ENCODE data around the gene GAP43.

The GAP43 gene

GRCh38 chr3:115698851-115699591, 75.7 kb downstream of the GAP43 start:
- Histone ChIP-seq H3K36me3 (ENCODE audit: control insufficient read depth in 2 of 2, insufficient read depth in 2 of 2, low read length in 2 of 2) (no peaks in the 10 kb centered on the region), H3K27ac (ENCODE audit: low read length) (no peak overlapping the region), H3K4me3 (ENCODE audit: low read length in 2 of 2) (no peak overlapping the region), H3K4me1 (ENCODE audit: control insufficient read depth, insufficient read depth, low read length) (no peaks in the 10 kb centered on the region), H3K27me3 (ENCODE audit: control insufficient read depth in 1 of 2, insufficient read depth in 2 of 2, low read length in 2 of 2) (no peaks in the 10 kb centered on the region), H3K9ac (ENCODE audit: low read length in 2 of 2) (no peak overlapping the region), H3K9me3 (ENCODE audit: control insufficient read depth in 2 of 2, low read length in 2 of 2) (no peaks in the 10 kb centered on the region)

- Histone ChIP-seq H3K4me1 (ENCODE audit: control insufficient read depth, insufficient read depth, low read length) (no peaks in the 10 kb centered on the region), H3K9ac (ENCODE audit: low read length in 2 of 2) (no peak overlapping the region), H3K36me3 (ENCODE audit: control insufficient read depth in 2 of 2, insufficient read depth in 2 of 2, low read length in 2 of 2) (no peaks in the 10 kb centered on the region), H3K27me3 (ENCODE audit: control insufficient read depth in 1 of 2, insufficient read depth in 2 of 2, low read length in 2 of 2) (no peaks in the 10 kb centered on the region), H3K9me3 (ENCODE audit: control insufficient read depth in 2 of 2, low read length in 2 of 2) (no peaks in the 10 kb centered on the region), H3K4me3 (ENCODE audit: low read length in 2 of 2) (no peak overlapping the region), H3K27ac (ENCODE audit: low read length) (no peak overlapping the region)
Observed at GRCh38 chr3:115699706-115700105, 76.4 kb downstream of the GAP43 start.

- no peaks in the 10 kb centered on the region for H3K36me3 ChIP-seq (ENCODE audit: control insufficient read depth in 2 of 2, insufficient read depth in 2 of 2, low read length in 2 of 2)
- no peak overlapping the region for H3K4me3 ChIP-seq (ENCODE audit: low read length in 2 of 2)
- H3K4me1 ChIP-seq (ENCODE audit: control insufficient read depth, insufficient read depth, low read length): no peaks in the 10 kb centered on the region
- H3K9ac ChIP-seq (ENCODE audit: low read length in 2 of 2): no peak overlapping the region
- H3K9me3 ChIP-seq (ENCODE audit: control insufficient read depth in 2 of 2, low read length in 2 of 2): no peaks in the 10 kb centered on the region
- no peak overlapping the region for H3K27ac ChIP-seq (ENCODE audit: low read length)
- H3K27me3 ChIP-seq (ENCODE audit: control insufficient read depth in 1 of 2, insufficient read depth in 2 of 2, low read length in 2 of 2): no peaks in the 10 kb centered on the region
Observed at GRCh38 chr3:115702598-115702997, 79.3 kb downstream of the GAP43 start.

GRCh38 chr3:115704661-115705338, 81.5 kb downstream of the GAP43 start:
- no peak overlapping the region for H3K27ac ChIP-seq (ENCODE audit: low read length)
- H3K36me3 ChIP-seq (ENCODE audit: control insufficient read depth in 2 of 2, insufficient read depth in 2 of 2, low read length in 2 of 2): no peaks in the 10 kb centered on the region
- H3K27me3 ChIP-seq (ENCODE audit: control insufficient read depth in 1 of 2, insufficient read depth in 2 of 2, low read length in 2 of 2): no peaks in the 10 kb centered on the region
- no peaks in the 10 kb centered on the region for H3K9me3 ChIP-seq (ENCODE audit: control insufficient read depth in 2 of 2, low read length in 2 of 2)
- no peaks in the 10 kb centered on the region for H3K4me1 ChIP-seq (ENCODE audit: control insufficient read depth, insufficient read depth, low read length)
- H3K4me3 ChIP-seq (ENCODE audit: low read length in 2 of 2): no peak overlapping the region
- H3K9ac ChIP-seq (ENCODE audit: low read length in 2 of 2): no peak overlapping the region

- Histone ChIP-seq H3K4me1 (ENCODE audit: control insufficient read depth, insufficient read depth, low read length) (no peaks in the 10 kb centered on the region), H3K9ac (ENCODE audit: low read length in 2 of 2) (no peak overlapping the region)
Observed at GRCh38 chr3:115706311-115706829, 83.1 kb downstream of the GAP43 start.

GRCh38 chr3:115708540-115708939, 85.2 kb downstream of the GAP43 start:
- no peak overlapping the region for H3K9ac ChIP-seq (ENCODE audit: low read length in 2 of 2)
- no peaks in the 10 kb centered on the region for H3K36me3 ChIP-seq (ENCODE audit: control insufficient read depth in 2 of 2, insufficient read depth in 2 of 2, low read length in 2 of 2)
- H3K4me1 ChIP-seq (ENCODE audit: control insufficient read depth, insufficient read depth, low read length): no peaks in the 10 kb centered on the region
- no peak overlapping the region for H3K4me3 ChIP-seq (ENCODE audit: low read length in 2 of 2)
- H3K9me3 ChIP-seq (ENCODE audit: control insufficient read depth in 2 of 2, low read length in 2 of 2): no peaks in the 10 kb centered on the region
- H3K27ac ChIP-seq (ENCODE audit: low read length): no peak overlapping the region
- H3K27me3 ChIP-seq (ENCODE audit: control insufficient read depth in 1 of 2, insufficient read depth in 2 of 2, low read length in 2 of 2): no peaks in the 10 kb centered on the region

More at GRCh38 chr3:115706311-115706829, 83.1 kb downstream of the GAP43 start:
- Histone ChIP-seq H3K27ac (ENCODE audit: low read length) (no peak overlapping the region), H3K27me3 (ENCODE audit: control insufficient read depth in 1 of 2, insufficient read depth in 2 of 2, low read length in 2 of 2) (no peaks in the 10 kb centered on the region), H3K36me3 (ENCODE audit: control insufficient read depth in 2 of 2, insufficient read depth in 2 of 2, low read length in 2 of 2) (no peaks in the 10 kb centered on the region), H3K4me3 (ENCODE audit: low read length in 2 of 2) (no peak overlapping the region), H3K9me3 (ENCODE audit: control insufficient read depth in 2 of 2, low read length in 2 of 2) (no peaks in the 10 kb centered on the region)

- H3K4me3 ChIP-seq (ENCODE audit: low read length in 2 of 2): no peak overlapping the region
Observed at GRCh38 chr3:115709093-115709492, 85.8 kb downstream of the GAP43 start.

GRCh38 chr3:115709931-115710330, 86.6 kb downstream of the GAP43 start:
- H3K27ac ChIP-seq (ENCODE audit: low read length): no peak overlapping the region
- H3K27me3 ChIP-seq (ENCODE audit: control insufficient read depth in 1 of 2, insufficient read depth in 2 of 2, low read length in 2 of 2): no peaks in the 10 kb centered on the region
- H3K36me3 ChIP-seq (ENCODE audit: control insufficient read depth in 2 of 2, insufficient read depth in 2 of 2, low read length in 2 of 2): no peaks in the 10 kb centered on the region
- H3K4me1 ChIP-seq (ENCODE audit: control insufficient read depth, insufficient read depth, low read length): no peaks in the 10 kb centered on the region
- no peak overlapping the region for H3K9ac ChIP-seq (ENCODE audit: low read length in 2 of 2)
- no peaks in the 10 kb centered on the region for H3K9me3 ChIP-seq (ENCODE audit: control insufficient read depth in 2 of 2, low read length in 2 of 2)
- no peak overlapping the region for H3K4me3 ChIP-seq (ENCODE audit: low read length in 2 of 2)

More at GRCh38 chr3:115709093-115709492, 85.8 kb downstream of the GAP43 start:
- Histone ChIP-seq H3K27me3 (ENCODE audit: control insufficient read depth in 1 of 2, insufficient read depth in 2 of 2, low read length in 2 of 2) (no peaks in the 10 kb centered on the region), H3K9me3 (ENCODE audit: control insufficient read depth in 2 of 2, low read length in 2 of 2) (no peaks in the 10 kb centered on the region), H3K27ac (ENCODE audit: low read length) (no peak overlapping the region), H3K9ac (ENCODE audit: low read length in 2 of 2) (no peak overlapping the region), H3K4me1 (ENCODE audit: control insufficient read depth, insufficient read depth, low read length) (no peaks in the 10 kb centered on the region), H3K36me3 (ENCODE audit: control insufficient read depth in 2 of 2, insufficient read depth in 2 of 2, low read length in 2 of 2) (no peaks in the 10 kb centered on the region)

GRCh38 chr3:115710799-115711198, 87.5 kb downstream of the GAP43 start:
- Histone ChIP-seq H3K27me3 (ENCODE audit: control insufficient read depth in 1 of 2, insufficient read depth in 2 of 2, low read length in 2 of 2) (no peaks in the 10 kb centered on the region), H3K4me1 (ENCODE audit: control insufficient read depth, insufficient read depth, low read length) (no peaks in the 10 kb centered on the region), H3K9ac (ENCODE audit: low read length in 2 of 2) (no peak overlapping the region), H3K27ac (ENCODE audit: low read length) (no peak overlapping the region), H3K36me3 (ENCODE audit: control insufficient read depth in 2 of 2, insufficient read depth in 2 of 2, low read length in 2 of 2) (no peaks in the 10 kb centered on the region), H3K9me3 (ENCODE audit: control insufficient read depth in 2 of 2, low read length in 2 of 2) (no peaks in the 10 kb centered on the region), H3K4me3 (ENCODE audit: low read length in 2 of 2) (no peak overlapping the region)

GRCh38 chr3:115712871-115713270, 89.6 kb downstream of the GAP43 start:
- no peak overlapping the region for H3K9ac ChIP-seq (ENCODE audit: low read length in 2 of 2)
- no peaks in the 10 kb centered on the region for H3K9me3 ChIP-seq (ENCODE audit: control insufficient read depth in 2 of 2, low read length in 2 of 2)
- H3K27me3 ChIP-seq (ENCODE audit: control insufficient read depth in 1 of 2, insufficient read depth in 2 of 2, low read length in 2 of 2): no peaks in the 10 kb centered on the region
- H3K36me3 ChIP-seq (ENCODE audit: control insufficient read depth in 2 of 2, insufficient read depth in 2 of 2, low read length in 2 of 2): no peaks in the 10 kb centered on the region
- H3K27ac ChIP-seq (ENCODE audit: low read length): no peak overlapping the region
- no peak overlapping the region for H3K4me3 ChIP-seq (ENCODE audit: low read length in 2 of 2)
- H3K4me1 ChIP-seq (ENCODE audit: control insufficient read depth, insufficient read depth, low read length): no peaks in the 10 kb centered on the region

- Histone ChIP-seq H3K27me3 (ENCODE audit: control insufficient read depth in 1 of 2, insufficient read depth in 2 of 2, low read length in 2 of 2) (no peaks in the 10 kb centered on the region), H3K9me3 (ENCODE audit: control insufficient read depth in 2 of 2, low read length in 2 of 2) (no peaks in the 10 kb centered on the region), H3K4me3 (ENCODE audit: low read length in 2 of 2) (no peak overlapping the region), H3K36me3 (ENCODE audit: control insufficient read depth in 2 of 2, insufficient read depth in 2 of 2, low read length in 2 of 2) (no peaks in the 10 kb centered on the region), H3K9ac (ENCODE audit: low read length in 2 of 2) (no peak overlapping the region), H3K27ac (ENCODE audit: low read length) (no peak overlapping the region), H3K4me1 (ENCODE audit: control insufficient read depth, insufficient read depth, low read length) (no peaks in the 10 kb centered on the region)
Observed at GRCh38 chr3:115713284-115713683, 90.0 kb downstream of the GAP43 start.
